HepG2 (cell line): ENCODE data around the gene PDIA5. TPM values are rescaled to one million over a fixed set of nuclear protein-coding genes. Genes with fewer than 3 reads are reported as not detected.

ENCODE experiments used
- CERS6 ChIP-seq: sonication (generic); formaldehyde crosslinking; IDR thresholded peaks from 2 replicates; pipeline ENCODE4 v1.5.0; 2020; ENCODE audit warnings: missing genetic modification reagents
- NFE2L2 ChIP-seq: fragments of 150-350 bp; IDR thresholded peaks from 2 replicates; pipeline ENCODE4 v1.6.1; 2014; ENCODE audit warnings: low read length
- NFIB ChIP-seq: sonication (generic); formaldehyde crosslinking; IDR thresholded peaks from 2 replicates; pipeline ENCODE4 v1.9.0; 2021; ENCODE audit warnings: missing genetic modification reagents, mild to moderate bottlenecking, borderline replicate concordance
- RBM22 ChIP-seq: fragments of 200-400 bp; formaldehyde crosslinking; optimal IDR thresholded peaks from 2 replicates; pipeline ENCODE3; 2017; ENCODE audit warnings: mild to moderate bottlenecking, low read length, moderate library complexity
- TAF1 ChIP-seq: sonication (generic); formaldehyde crosslinking; IDR thresholded peaks from 2 replicates; pipeline ENCODE4 v1.4.0; 2020; ENCODE audit warnings: missing genetic modification reagents
- ZC3H13 ChIP-seq: sonication (generic); formaldehyde crosslinking; IDR thresholded peaks from 2 replicates; pipeline ENCODE4 v1.8.1; 2023; ENCODE audit warnings: mild to moderate bottlenecking, missing genetic modification reagents, moderate library complexity
- ZNF142 ChIP-seq: sonication (generic); formaldehyde crosslinking; IDR thresholded peaks from 2 replicates; pipeline ENCODE4 v1.4.0; 2020; ENCODE audit warnings: missing genetic modification reagents
- polyA plus RNA-seq, 8 experiments: library from polyadenylated mRNA; depleted of rRNA in 3 of 8; stranded (reverse) in 7 of 8; unstranded in 1 of 8; fragments of >200 nt; fragmentation: Illumina TruSeq in 4 of 8; extraction: Trizol in 4 of 8; gene quantifications; 2 replicates each; pipeline versions ENCODE4 v1.2.1 to v1.2.3, GENCODE V29; 2011 to 2016; ENCODE audit warnings: low read depth in 4 of 8, missing spikeins in 1 of 8, mixed read lengths in 1 of 8; ENCODE audit not compliant: insufficient read depth in 1 of 8
- total RNA-seq, 5 experiments: library from RNA; depleted of rRNA; stranded (reverse); fragments of >200 nt; fragmentation: Illumina TruSeq; extraction: Trizol; gene quantifications; 2 replicates each; pipeline ENCODE4 v1.2.3, GENCODE V29; 2016; ENCODE audit warnings: low read depth in 1 of 5

Gene PDIA5
- total and polyA plus RNA-seq, 2 of the 13 experiments (the other 11 are each of a cell fraction or from before 2014, with no cell fraction given) = 51.3 to 74.3 TPM

DNA sequence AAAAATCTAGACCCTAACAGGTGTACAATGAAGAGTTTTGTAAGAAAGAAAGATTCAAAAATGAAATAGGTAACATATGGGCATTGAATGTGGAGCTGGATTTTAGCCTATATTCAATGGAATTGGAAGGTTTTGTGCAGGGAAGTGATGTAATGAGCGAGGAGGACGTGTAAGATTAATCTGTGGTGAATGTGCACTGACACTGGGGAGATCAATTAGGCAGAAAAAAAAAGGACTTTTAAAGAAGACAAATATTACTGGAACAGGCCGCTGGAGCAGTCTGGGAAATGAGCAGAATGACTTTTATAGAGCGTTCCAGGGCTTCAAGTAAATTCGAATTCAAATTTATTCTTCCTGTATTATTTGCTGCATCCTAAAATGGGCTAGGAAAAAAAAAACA, 55.2 kb downstream of the PDIA5 start (continued):
- TF ChIP-seq ZNF142 (CRISPR knock-in tag) (no peak), ZC3H13 (CRISPR knock-in tag) (no peak), NFE2L2 (no peak), TAF1 (CRISPR knock-in tag) (no peak), CERS6 (CRISPR knock-in tag) (no peak), RBM22 (no peak), NFIB (no peak)
